Endothelial cell of umbilical vein (primary cell): ENCODE results near the gene SYTL2. TPM values are rescaled to one million over a fixed set of nuclear protein-coding genes. Genes with fewer than 3 reads are reported as not detected.
A peak's percentile ranks its signal among the peaks of the same experiment; 100 is the strongest.

Source experiments
- BruUV-seq: library from RNA; stranded (reverse); fragments of 400-500 nt; replicated peaks from 2 replicates; lab custom pipeline; 2021; lab: Mats Ljungman, UMichigan
- CTCF ChIA-PET: fragments of 300-600, 350-600 bp; sonication (Branson Sonifier 250); formaldehyde crosslinking; loops from one replicate; lab custom pipeline; 2021; ENCODE audit warnings: antibody characterized with exemption, inconsistent platforms; lab: Charles Lee
- POLR2A ChIA-PET: fragments of 300-600, 350-600 bp; sonication (Branson Sonifier 250); formaldehyde crosslinking; loops from one replicate; lab custom pipeline; 2021; ENCODE audit warnings: antibody characterized with exemption, inconsistent platforms; lab: Charles Lee
- DNase-seq: peaks from one replicate; pipeline ENCODE4 v3.0.0-alpha.2; 2011; ENCODE audit warnings: low read depth, low spot score
- FAIRE-seq: peaks from 2 replicates; lab custom pipeline; 2011; peaks lifted over from hg19 to GRCh38; lab: Jason Lieb, UNC
- H2AFZ ChIP-seq: 2 replicates; pipeline ENCODE4 v1.6.0; 2012; ENCODE audit warnings: low read depth, low read length, control low read depth, inconsistent platforms
- H3K27ac ChIP-seq: 2 replicates; pipeline ENCODE4 v1.5.1; 2011; ENCODE audit warnings: low read depth, mild to moderate bottlenecking, control low read depth, low read length, moderate library complexity; ENCODE audit not compliant: insufficient read depth
- H3K27me3 ChIP-seq, 2 experiments: 2 replicates each; pipeline versions ENCODE4 v1.6.0 to v1.6.1; 2011; ENCODE audit warnings: low read length in 2 of 2, mixed read lengths in 1 of 2; ENCODE audit not compliant: control insufficient read depth in 2 of 2, insufficient read depth in 2 of 2
- H3K36me3 ChIP-seq, 2 experiments: 2 replicates in 1 of 2; 3 replicates in 1 of 2; pipeline ENCODE4 v1.5.1; 2011; ENCODE audit warnings: low read length in 2 of 2, mild to moderate bottlenecking in 1 of 2, moderate library complexity in 1 of 2; ENCODE audit not compliant: control insufficient read depth in 2 of 2, insufficient read depth in 2 of 2; ENCODE audit errors: extremely low read depth in 1 of 2
- H3K4me1 ChIP-seq: 3 replicates; pipeline ENCODE4 v1.5.1; 2011; ENCODE audit warnings: mild to moderate bottlenecking, low read length; ENCODE audit not compliant: control insufficient read depth, insufficient read depth; ENCODE audit errors: extremely low read depth
- H3K4me2 ChIP-seq: 2 replicates; pipeline ENCODE4 v1.6.1; 2011; ENCODE audit warnings: low read length, control low read depth, mixed read lengths; ENCODE audit not compliant: insufficient read depth
- H3K4me3 ChIP-seq, 3 experiments: fragments of 200-600 bp in 1 of 3; sonication (generic), shearing (Covaris generic) in 1 of 3; replicated peaks in 1 of 3; 2 replicates each; pipeline ENCODE4 v1.5.1; 2011 to 2016; ENCODE audit warnings: control low read depth in 3 of 3, low read length in 3 of 3, mild to moderate bottlenecking in 2 of 3, inconsistent platforms in 1 of 3, low read depth in 1 of 3, moderate library complexity in 1 of 3; ENCODE audit not compliant: insufficient read depth in 1 of 3
- H3K79me2 ChIP-seq: 2 replicates; pipeline ENCODE4 v1.6.0; 2012; ENCODE audit warnings: low read length, inconsistent platforms; ENCODE audit not compliant: control insufficient read depth, insufficient read depth
- H3K9ac ChIP-seq: replicated peaks from 2 replicates; pipeline ENCODE3; 2011; ENCODE audit warnings: low read length, control low read depth; ENCODE audit not compliant: insufficient read depth; ENCODE audit errors: extremely low read depth
- H3K9me1 ChIP-seq: replicated peaks from 3 replicates; pipeline ENCODE4 v1.6.0; 2011; ENCODE audit warnings: mild to moderate bottlenecking, low read length; ENCODE audit not compliant: control insufficient read depth, insufficient read depth; ENCODE audit errors: extremely low read depth
- H3K9me3 ChIP-seq: replicated peaks from 2 replicates; pipeline ENCODE4 v1.5.1; 2012; ENCODE audit warnings: low read length, inconsistent platforms; ENCODE audit not compliant: control insufficient read depth, insufficient read depth
- H4K20me1 ChIP-seq: replicated peaks from 2 replicates; pipeline ENCODE3; 2011; ENCODE audit warnings: mild to moderate bottlenecking, low read length; ENCODE audit not compliant: control insufficient read depth, insufficient read depth; ENCODE audit errors: extremely low read depth
- EZH2 ChIP-seq: IDR thresholded peaks from 2 replicates; pipeline ENCODE4 v1.6.1; 2012; ENCODE audit warnings: borderline replicate concordance, low read depth, mild to moderate bottlenecking, moderate library complexity, low read length, inconsistent platforms; ENCODE audit not compliant: severe bottlenecking
- FOS ChIP-seq: IDR thresholded peaks from 2 replicates; pipeline ENCODE4 v1.6.1; 2011; ENCODE audit warnings: mild to moderate bottlenecking, low read length, moderate library complexity, borderline replicate concordance; ENCODE audit not compliant: insufficient read depth
- MYC ChIP-seq: IDR thresholded peaks from one replicate; pipeline ENCODE4 v1.6.1; 2011; ENCODE audit warnings: mild to moderate bottlenecking, low read depth, low read length
- POLR2AphosphoS5 ChIP-seq: IDR thresholded peaks from 2 replicates; pipeline ENCODE4 v1.6.1; 2012; ENCODE audit warnings: low read depth, mild to moderate bottlenecking, control low read depth, low read length, moderate library complexity; ENCODE audit not compliant: insufficient read depth
- dilution Hi-C: fragments of 300-500 bp; cut with MboI; formaldehyde crosslinking; loops from one replicate; pipeline ENCODE4 v1.15.0; 2019; ENCODE audit warnings: low sequenced_read_pairs; ENCODE audit not compliant: extremely low pct_ligation_motif_present
- intact Hi-C: fragments of 100-400 bp; cut with micrococcal nuclease; formaldehyde crosslinking; loops from one replicate; pipeline ENCODE4 v1.10.0; 2022
- polyA plus RNA-seq, 4 experiments: library from polyadenylated mRNA; depleted of rRNA in 3 of 4; stranded (reverse) in 3 of 4; unstranded in 1 of 4; fragments of >200 nt; gene quantifications; 2 replicates each; pipeline versions ENCODE4 v1.2.1 to v1.2.3, GENCODE V29; 2011 to 2012; ENCODE audit warnings: missing spikeins in 1 of 4
- total RNA-seq: library from RNA; stranded (reverse); gene quantifications from 2 replicates; pipeline ENCODE4 v1.2.3, GENCODE V29; 2021
- TF ChIP-seq, protein P1 (sequence below), 2 donors: IDR thresholded peaks; 1 replicate in 1 of 2; 2 replicates in 1 of 2; pipeline ENCODE4 v1.5.1; 2011; ENCODE audit warnings: low read length in 2 of 2, mild to moderate bottlenecking in 2 of 2, moderate library complexity in 2 of 2, control low read depth in 1 of 2, inconsistent platforms in 1 of 2, low read depth in 1 of 2; ENCODE audit not compliant: insufficient read depth in 1 of 2; ENCODE audit errors: extremely low read depth in 1 of 2

Gene SYTL2
- total and polyA plus RNA-seq, 2 donors (not counting 3 experiments of a cell fraction or from before 2014, with no cell fraction given): 1.4 to 2.4 TPM

DNA sequence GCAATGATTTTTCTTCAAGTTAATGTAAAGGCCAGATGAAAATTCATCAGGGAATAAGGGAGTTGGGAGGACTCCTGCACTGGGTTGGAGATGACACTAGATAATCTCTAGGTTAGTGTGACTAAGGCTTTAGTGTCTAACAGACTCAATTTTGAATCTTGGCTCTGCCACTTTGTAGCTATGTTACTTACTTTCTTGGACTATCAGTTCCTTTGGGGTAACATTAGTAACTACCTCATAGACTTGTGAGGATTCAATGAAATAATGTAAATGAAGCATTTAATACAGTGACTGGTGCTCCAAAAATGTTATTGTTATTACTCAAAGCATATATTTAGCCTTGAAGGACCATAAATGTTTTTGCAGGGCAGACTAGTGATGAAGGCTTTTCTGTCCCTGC lies 115.4 kb downstream of the SYTL2 start:
- no peak overlapping the region for H3K4me2 ChIP-seq
- no peak for TF ChIP-seq MYC
- no peak for TF ChIP-seq FOS
- TF ChIP-seq EZH2: no peak
- TF ChIP-seq POLR2AphosphoS5: no peak
- no peaks in the 10 kb centered on the region for H3K4me1 ChIP-seq
- no peaks in the 10 kb centered on the region for H3K79me2 ChIP-seq
- no peak overlapping the region for H3K4me3 ChIP-seq
- FAIRE-seq: no peak
- intact Hi-C loops (loop anchor here (10.0 kb wide), 1 partner anchor 249 kb away; no protein-coding TSS in a partner anchor), dilution Hi-C loops (no loop called here)
- H3K9ac ChIP-seq: no peak overlapping the region
- H2AFZ ChIP-seq: no peak overlapping the region
- peaks cover under 1 to 5% of the 10 kb centered on the region in 2 experiments for H3K27me3 ChIP-seq
- no peak for DNase-seq
- H3K9me1 ChIP-seq: no peaks in the 10 kb centered on the region
- H3K9me3 ChIP-seq: no peaks in the 10 kb centered on the region
- ChIA-PET CTCF (interaction anchor here (0.6 to 5.4 kb wide), 13 partner anchors 9 to 169 kb away, joined by 3 to 29 read pairs (median 4); partner anchors contain the start of gene CCDC83), POLR2A (no interaction called here)
- no peaks in the 10 kb centered on the region for H4K20me1 ChIP-seq
- no peak overlapping the region for H3K27ac ChIP-seq
- no TSS peak for BruUV-seq
- H3K36me3 ChIP-seq: no peaks in the 10 kb centered on the region

DNA sequence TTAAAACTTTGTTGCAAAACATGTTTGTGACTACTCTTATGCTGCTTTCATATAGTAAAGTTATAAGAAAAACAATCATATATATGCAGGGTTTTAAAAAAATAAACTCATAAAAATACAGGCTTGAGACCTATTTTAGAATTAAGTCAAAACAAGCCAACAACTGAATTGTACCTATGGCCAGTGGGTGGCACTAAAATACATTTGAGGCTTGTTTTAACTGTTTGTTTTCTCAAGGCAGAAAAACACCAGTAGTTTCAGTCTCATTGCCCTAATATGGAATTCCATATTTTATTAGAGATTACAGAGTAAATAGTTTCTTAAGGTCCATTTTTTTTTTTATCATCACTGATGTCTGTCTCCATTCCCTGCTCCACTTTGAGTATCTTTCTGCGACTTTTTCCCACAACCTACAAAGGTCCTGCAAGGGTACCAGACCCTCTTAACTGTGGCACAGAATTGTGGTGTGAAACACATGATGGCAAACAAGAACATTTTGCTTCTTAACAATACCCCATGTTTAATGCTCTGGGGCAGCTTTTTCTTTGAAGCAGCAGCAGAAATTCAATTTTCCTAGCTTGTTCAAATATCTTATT lies 116.5 kb downstream of the SYTL2 start:
- no peaks in the 10 kb centered on the region for H3K36me3 ChIP-seq
- H3K9ac ChIP-seq: no peak overlapping the region
- DNase-seq: peak; percentile 66
- peak; percentile 63 for FAIRE-seq
- ChIA-PET POLR2A (no interaction called here), CTCF (interaction anchor here (0.7 to 5.4 kb wide), 16 partner anchors 9 to 170 kb away, joined by 3 to 29 read pairs (median 4); partner anchors contain the start of gene CCDC83)
- H3K9me1 ChIP-seq: no peaks in the 10 kb centered on the region
- dilution Hi-C loops: no loop called here
- H3K79me2 ChIP-seq: no peaks in the 10 kb centered on the region
- no peaks in the 10 kb centered on the region for H3K9me3 ChIP-seq
- no peak overlapping the region for H3K27ac ChIP-seq
- TF ChIP-seq POLR2AphosphoS5: no peak
- TF ChIP-seq, protein P1, sequence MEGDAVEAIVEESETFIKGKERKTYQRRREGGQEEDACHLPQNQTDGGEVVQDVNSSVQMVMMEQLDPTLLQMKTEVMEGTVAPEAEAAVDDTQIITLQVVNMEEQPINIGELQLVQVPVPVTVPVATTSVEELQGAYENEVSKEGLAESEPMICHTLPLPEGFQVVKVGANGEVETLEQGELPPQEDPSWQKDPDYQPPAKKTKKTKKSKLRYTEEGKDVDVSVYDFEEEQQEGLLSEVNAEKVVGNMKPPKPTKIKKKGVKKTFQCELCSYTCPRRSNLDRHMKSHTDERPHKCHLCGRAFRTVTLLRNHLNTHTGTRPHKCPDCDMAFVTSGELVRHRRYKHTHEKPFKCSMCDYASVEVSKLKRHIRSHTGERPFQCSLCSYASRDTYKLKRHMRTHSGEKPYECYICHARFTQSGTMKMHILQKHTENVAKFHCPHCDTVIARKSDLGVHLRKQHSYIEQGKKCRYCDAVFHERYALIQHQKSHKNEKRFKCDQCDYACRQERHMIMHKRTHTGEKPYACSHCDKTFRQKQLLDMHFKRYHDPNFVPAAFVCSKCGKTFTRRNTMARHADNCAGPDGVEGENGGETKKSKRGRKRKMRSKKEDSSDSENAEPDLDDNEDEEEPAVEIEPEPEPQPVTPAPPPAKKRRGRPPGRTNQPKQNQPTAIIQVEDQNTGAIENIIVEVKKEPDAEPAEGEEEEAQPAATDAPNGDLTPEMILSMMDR (IDR thresholded peaks at IDR 0.05; ENCODE audit: extremely low read depth in 1 of 2, insufficient read depth in 1 of 2, low read depth in 1 of 2, low read length in 2 of 2): peak; percentile 29 to 43
- H3K4me1 ChIP-seq: no peaks in the 10 kb centered on the region
- intact Hi-C loops: loop anchor here (1.0 to 10.0 kb wide), 4 partner anchors 117 to 250 kb away; partner anchors contain the start of gene SYTL2
- no TSS peak for BruUV-seq
- no peak overlapping the region for H2AFZ ChIP-seq
- H3K4me2 ChIP-seq: no peak overlapping the region
- peaks cover 8 to 10% of the 10 kb centered on the region in 2 experiments for H3K27me3 ChIP-seq
- no peaks in the 10 kb centered on the region for H4K20me1 ChIP-seq
- no peak overlapping the region for H3K4me3 ChIP-seq
